ENCODE results near the gene STPG3. TPM values are rescaled to one million over a fixed set of nuclear protein-coding genes. Genes with fewer than 3 reads are reported as not detected.

Gene STPG3
- total and polyA plus RNA-seq, 2 of the 13 experiments (the other 11 are each of a cell fraction or from before 2014, with no cell fraction given) = not detected

- TF ChIP-seq TERF1 (CRISPR knock-in tag; IDR thresholded peaks at IDR 0.05) (no peak), SP4 (CRISPR knock-in tag; IDR thresholded peaks at IDR 0.05) (no peak), SMAD3 (CRISPR knock-in tag; IDR thresholded peaks at IDR 0.05) (no peak), RELA (CRISPR knock-in tag; IDR thresholded peaks at IDR 0.05) (no peak), PRDM10 (CRISPR knock-in tag; IDR thresholded peaks at IDR 0.05; ENCODE audit: low read depth) (no peak), FOXO1 (CRISPR knock-in tag; IDR thresholded peaks at IDR 0.05) (no peak), NFRKB (IDR thresholded peaks at IDR 0.05) (no peak), GLMP (CRISPR knock-in tag; IDR thresholded peaks at IDR 0.05; ENCODE audit: borderline replicate concordance) (no peak), ZNF639 (CRISPR knock-in tag; conservative IDR thresholded peaks at IDR 0.05) (no peak), ZNF256 (CRISPR knock-in tag; conservative IDR thresholded peaks at IDR 0.05) (no peak), ESRRA (CRISPR knock-in tag; IDR thresholded peaks at IDR 0.05; ENCODE audit: low read depth) (0 out of 2 replicates have a peak, but pooled peaks have one; percentile 30), PREB (CRISPR knock-in tag; IDR thresholded peaks at IDR 0.05) (no peak), E2F5 (CRISPR knock-in tag; conservative IDR thresholded peaks at IDR 0.05) (no peak), ZSCAN29 (CRISPR knock-in tag; conservative IDR thresholded peaks at IDR 0.05) (peak; percentile 48; the same call in 1 of the 2 replicates), ZFP37 (CRISPR knock-in tag; IDR thresholded peaks at IDR 0.05; ENCODE audit: borderline replicate concordance) (no peak), SOX13 (IDR thresholded peaks at IDR 0.05) (no peak), SOX13 (CRISPR knock-in tag; conservative IDR thresholded peaks at IDR 0.05 in 1 of 2, IDR thresholded peaks at IDR 0.05 in 1 of 2) (no peak), ZBTB20 (CRISPR knock-in tag; IDR thresholded peaks at IDR 0.05; ENCODE audit: borderline replicate concordance, low read depth) (no peak), ZNF24 (IDR thresholded peaks at IDR 0.05) (no peak), RXRA (CRISPR knock-in tag; IDR thresholded peaks at IDR 0.05) (peak; percentile 14; the same call in 1 of the 2 replicates)
Observed at GRCh38 chr9:137294681-137295237, 43.7 kb downstream of the STPG3 start (continued).

Measured in HepG2 (cell line).